ENCODE results near the gene L3MBTL3.
A peak's percentile ranks its signal among the peaks of the same experiment; 100 is the strongest.

Gene L3MBTL3

GRCh38 chr6:130018292-130018743 lies at the start of gene L3MBTL3:
L3MBTL3 (plus strand) TSS chr6:130018581; CDS start chr6:130042700, 24,119 bp downstream.
- peak; percentile 41 for DNase-seq (ENCODE audit: low read depth, low spot score)

GRCh38 chr6:129969064-129969463 lies 49.3 kb upstream of the L3MBTL3 start:
- DNase-seq (ENCODE audit: low read depth, low spot score) = no peak

GRCh38 chr6:129976110-129976509 lies 42.3 kb upstream of the L3MBTL3 start:
- DNase-seq (ENCODE audit: low read depth, low spot score) = no peak

- no peak for DNase-seq (ENCODE audit: low read depth, low spot score)
Observed at GRCh38 chr6:129978148-129978916, 40.0 kb upstream of the L3MBTL3 start.

- no peak for DNase-seq (ENCODE audit: low read depth, low spot score)
Observed at GRCh38 chr6:129980821-129981220, 37.6 kb upstream of the L3MBTL3 start.

- no peak for DNase-seq (ENCODE audit: low read depth, low spot score)
Observed at GRCh38 chr6:129981598-129981997, 36.8 kb upstream of the L3MBTL3 start.

GRCh38 chr6:129989396-129989795 lies 29.0 kb upstream of the L3MBTL3 start:
- DNase-seq (ENCODE audit: low read depth, low spot score) = no peak

GRCh38 chr6:129992881-129993280 lies 25.5 kb upstream of the L3MBTL3 start:
- no peak for DNase-seq (ENCODE audit: low read depth, low spot score)

- no peak for DNase-seq (ENCODE audit: low read depth, low spot score)
Observed at GRCh38 chr6:129994410-129994809, 24.0 kb upstream of the L3MBTL3 start.

- DNase-seq (ENCODE audit: low read depth, low spot score) = no peak
Observed at GRCh38 chr6:129996387-129996786, 22.0 kb upstream of the L3MBTL3 start.

- DNase-seq (ENCODE audit: low read depth, low spot score) = no peak
Observed at GRCh38 chr6:130000526-130001421, 17.6 kb upstream of the L3MBTL3 start.

- DNase-seq (ENCODE audit: low read depth, low spot score) = no peak
Observed at GRCh38 chr6:130008236-130008873, 10.0 kb upstream of the L3MBTL3 start.

- DNase-seq (ENCODE audit: low read depth, low spot score) = no peak
Observed at GRCh38 chr6:130009146-130009545, 9.2 kb upstream of the L3MBTL3 start.

- no peak for DNase-seq (ENCODE audit: low read depth, low spot score)
Observed at GRCh38 chr6:130010387-130010786, 8.0 kb upstream of the L3MBTL3 start.

GRCh38 chr6:130012728-130013127 lies 5.7 kb upstream of the L3MBTL3 start:
- no peak for DNase-seq (ENCODE audit: low read depth, low spot score)

GRCh38 chr6:130018744-130019325 lies 454 bp downstream of the L3MBTL3 start:
- no peak for DNase-seq (ENCODE audit: low read depth, low spot score)

GRCh38 chr6:130019326-130020072 lies 1.1 kb downstream of the L3MBTL3 start:
- DNase-seq (ENCODE audit: low read depth, low spot score) = no peak

GRCh38 chr6:130020073-130020906 lies 1.9 kb downstream of the L3MBTL3 start:
- no peak for DNase-seq (ENCODE audit: low read depth, low spot score)

- peak; percentile 70 for DNase-seq (ENCODE audit: low read depth, low spot score)
Observed at GRCh38 chr6:130020907-130021629, 2.7 kb downstream of the L3MBTL3 start.

Data from brain pericyte (primary cell).